HG03575 (cell line): ENCODE measurements around the gene ETV6.

ENCODE experiments used
- ATAC-seq: cut with Tn5 transposase; IDR thresholded peaks from one replicate; pipeline ENCODE4 v1.9.1; 2021; ENCODE audit not compliant: unreplicated experiment, insufficient number of reproducible peaks, low FRiP score; ENCODE audit errors: extremely low read depth

ETV6 gene

GRCh38 chr12:11805680-11806079 lies 156.2 kb downstream of the ETV6 start:
- ATAC-seq: no peak

- no peak for ATAC-seq
Measured at GRCh38 chr12:11807458-11807857, 158.0 kb downstream of the ETV6 start.

- ATAC-seq: no peak
Measured at GRCh38 chr12:11808931-11809330, 159.5 kb downstream of the ETV6 start.

- ATAC-seq: no peak
Measured at GRCh38 chr12:11810206-11810545, 160.7 kb downstream of the ETV6 start.

GRCh38 chr12:11811008-11811407 lies 161.5 kb downstream of the ETV6 start:
- no peak for ATAC-seq

- no peak for ATAC-seq
Measured at GRCh38 chr12:11812241-11812585, 162.7 kb downstream of the ETV6 start.

GRCh38 chr12:11812586-11813437 lies 163.3 kb downstream of the ETV6 start:
- ATAC-seq: no peak

- no peak for ATAC-seq
Measured at GRCh38 chr12:11813438-11813813, 164.0 kb downstream of the ETV6 start.

- no peak for ATAC-seq
Measured at GRCh38 chr12:11814374-11814773, 164.9 kb downstream of the ETV6 start.

- ATAC-seq: no peak
Measured at GRCh38 chr12:11815397-11815796, 165.9 kb downstream of the ETV6 start.

- ATAC-seq: no peak
Measured at GRCh38 chr12:11819643-11820042, 170.2 kb downstream of the ETV6 start.

- ATAC-seq: no peak
Measured at GRCh38 chr12:11820476-11820875, 171.0 kb downstream of the ETV6 start.

- no peak for ATAC-seq
Measured at GRCh38 chr12:11821386-11822080, 172.1 kb downstream of the ETV6 start.

GRCh38 chr12:11822081-11822834 lies 172.8 kb downstream of the ETV6 start:
- no peak for ATAC-seq

- no peak for ATAC-seq
Measured at GRCh38 chr12:11823043-11823442, 173.6 kb downstream of the ETV6 start.

- ATAC-seq: no peak
Measured at GRCh38 chr12:11823593-11823992, 174.1 kb downstream of the ETV6 start.

- no peak for ATAC-seq
Measured at GRCh38 chr12:11824069-11824468, 174.6 kb downstream of the ETV6 start.

GRCh38 chr12:11824736-11825135 lies 175.3 kb downstream of the ETV6 start:
- no peak for ATAC-seq

GRCh38 chr12:11825278-11825677 lies 175.8 kb downstream of the ETV6 start:
- ATAC-seq: no peak

- ATAC-seq: no peak
Measured at GRCh38 chr12:11826574-11826973, 177.1 kb downstream of the ETV6 start.
